Stomach (tissue), 9 donors: Measurements from ENCODE around the gene EMP3. TPM values are rescaled to one million over a fixed set of nuclear protein-coding genes. Genes with fewer than 3 reads are reported as not detected.
A peak's percentile ranks its signal among the peaks of the same experiment; 100 is the strongest.
"Not testable (repeated sequence)": the region's sequence is repeated elsewhere in the genome, so short reads cannot be mapped to it uniquely, and the experiment has no call there.

Experiments used
- DNase-seq, 2 donors: peaks; one replicate each; pipeline versions ENCODE4 v3.0.0 to v3.0.0-alpha.2; 2013 to 2019
- H3K27ac ChIP-seq, 5 donors: fragments of 200-600 bp in 4 of 5; sonication (generic) in 4 of 5; one replicate each; pipeline ENCODE4 v1.5.1; 2013 to 2019; ENCODE audit warnings: mild to moderate bottlenecking in 1 of 5, moderate library complexity in 1 of 5
- H3K27me3 ChIP-seq, 3 donors: fragments of 200-600 bp; sonication (generic); one replicate each; pipeline ENCODE4 v1.5.1; 2017 to 2019; ENCODE audit warnings: mixed run types in 1 of 3
- H3K36me3 ChIP-seq, 4 donors: fragments of 200-600 bp; sonication (generic); 1 replicate in 3 of 4; 2 replicates in 1 of 4; pipeline ENCODE4 v1.5.1; 2016 to 2019
- H3K4me1 ChIP-seq, 4 donors: fragments of 200-600 bp; sonication (generic); one replicate each; pipeline ENCODE4 v1.5.1; 2016 to 2019
- H3K4me3 ChIP-seq, 4 donors: fragments of 200-600 bp; sonication (generic) in 3 of 4; one replicate each; pipeline ENCODE4 v1.5.1; 2016 to 2019; ENCODE audit warnings: mild to moderate bottlenecking in 1 of 4
- H3K9me3 ChIP-seq, 4 donors: fragments of 200-600 bp; sonication (generic); one replicate each; pipeline ENCODE4 v1.5.1; 2016 to 2019
- EP300 ChIP-seq: sonication (generic); formaldehyde crosslinking; IDR thresholded peaks from one replicate; pipeline ENCODE4 v1.6.1; 2017; ENCODE audit warnings: antibody characterized with exemption
- POLR2A ChIP-seq, 4 donors: fragments of 450-650 bp; IDR thresholded peaks; one replicate each; pipeline ENCODE4 v1.6.1; 2016; ENCODE audit warnings: antibody characterized with exemption in 4 of 4, control low read depth in 2 of 4, mild to moderate bottlenecking in 1 of 4, moderate library complexity in 1 of 4
- POLR2AphosphoS5 ChIP-seq, 3 donors: sonication (generic); formaldehyde crosslinking; IDR thresholded peaks; one replicate each; pipeline ENCODE4 v1.6.1; 2016; ENCODE audit warnings: antibody characterized with exemption in 3 of 3
- WGBS, 5 donors: extraction: QIAGEN DNeasy Blood & Tissue Kit in 3 of 5; methylation state at CpG; one replicate each; pipeline versions ENCODE4 v1.1.5 to v1.1.7; 2013 to 2018; 5-methylcytosine and 5-hydroxymethylcytosine counted together
- intact Hi-C: fragments of 100-400 bp; cut with DNase I; formaldehyde crosslinking; loops from one replicate; pipeline ENCODE4 v1.15.1; 2023; ENCODE audit warnings: low total_unique reads
- polyA plus RNA-seq, 3 donors: library from polyadenylated mRNA; stranded (reverse); fragments of 200-250 nt; gene quantifications; one replicate each; pipeline ENCODE4 v1.2.3, GENCODE V29; 2013
- total RNA-seq, 5 donors: library from RNA; depleted of rRNA; stranded (reverse); fragments of >200 nt; gene quantifications; one replicate each; pipeline versions ENCODE4 v1.1.0 to v1.2.3, GENCODE V29; 2014 to 2016
- TF ChIP-seq, protein P1 (sequence below), 7 experiments: fragments of 450-650 bp in 4 of 7; fragments of 200-600 bp in 3 of 7; sonication (generic) in 3 of 7; IDR thresholded peaks; one replicate each; pipeline ENCODE4 v1.5.1; 2016 to 2019; ENCODE audit warnings: antibody characterized with exemption in 7 of 7, control low read depth in 2 of 7, mild to moderate bottlenecking in 1 of 7
- donor health status: healthy with polysubstance abuse.
- donor health status: Bipolar disorder and iron deficiency.
- donor health status: healthy.

Gene EMP3
- total and polyA plus RNA-seq, 8 donors: 6.4 to 61.4 (median 44.4) TPM

DNA sequence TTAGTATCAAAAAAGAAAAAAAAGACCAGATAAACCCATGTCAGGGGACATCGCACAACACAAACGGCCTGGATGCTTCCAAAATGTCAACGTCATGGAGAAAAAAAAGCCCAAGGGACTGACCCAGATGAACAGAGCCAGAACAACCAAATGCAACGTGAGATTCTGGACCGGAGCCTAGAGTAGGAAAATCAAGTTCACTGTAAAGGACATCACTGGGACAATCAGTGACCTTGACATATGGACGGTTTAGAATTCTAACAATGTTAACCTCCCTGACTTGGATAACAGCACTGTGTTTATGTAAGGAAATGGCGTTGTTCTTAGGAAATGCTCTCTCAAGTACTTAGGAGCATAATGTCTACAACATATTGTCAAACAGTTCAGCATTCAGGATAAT lies 15.1 kb upstream of the EMP3 start:
- TF ChIP-seq, protein P1, sequence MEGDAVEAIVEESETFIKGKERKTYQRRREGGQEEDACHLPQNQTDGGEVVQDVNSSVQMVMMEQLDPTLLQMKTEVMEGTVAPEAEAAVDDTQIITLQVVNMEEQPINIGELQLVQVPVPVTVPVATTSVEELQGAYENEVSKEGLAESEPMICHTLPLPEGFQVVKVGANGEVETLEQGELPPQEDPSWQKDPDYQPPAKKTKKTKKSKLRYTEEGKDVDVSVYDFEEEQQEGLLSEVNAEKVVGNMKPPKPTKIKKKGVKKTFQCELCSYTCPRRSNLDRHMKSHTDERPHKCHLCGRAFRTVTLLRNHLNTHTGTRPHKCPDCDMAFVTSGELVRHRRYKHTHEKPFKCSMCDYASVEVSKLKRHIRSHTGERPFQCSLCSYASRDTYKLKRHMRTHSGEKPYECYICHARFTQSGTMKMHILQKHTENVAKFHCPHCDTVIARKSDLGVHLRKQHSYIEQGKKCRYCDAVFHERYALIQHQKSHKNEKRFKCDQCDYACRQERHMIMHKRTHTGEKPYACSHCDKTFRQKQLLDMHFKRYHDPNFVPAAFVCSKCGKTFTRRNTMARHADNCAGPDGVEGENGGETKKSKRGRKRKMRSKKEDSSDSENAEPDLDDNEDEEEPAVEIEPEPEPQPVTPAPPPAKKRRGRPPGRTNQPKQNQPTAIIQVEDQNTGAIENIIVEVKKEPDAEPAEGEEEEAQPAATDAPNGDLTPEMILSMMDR (IDR thresholded peaks at IDR 0.05): no peak
- TF ChIP-seq POLR2A (IDR thresholded peaks at IDR 0.05) (no peak), EP300 (no peak), POLR2AphosphoS5 (IDR thresholded peaks at IDR 0.05) (no peak)
- peaks cover 0 to 7% (median 0%) of the 10 kb centered on the region in 4 donors for H3K4me1 ChIP-seq
- H3K36me3 ChIP-seq: no peaks in the 10 kb centered on the region
- 34 to 56% (median 50%) methylated on average over 7 of the region's 7 CpGs for WGBS, 5 donors
- intact Hi-C loops: no loop called here
- H3K27me3 ChIP-seq: no peaks in the 10 kb centered on the region
- DNase-seq: peak in 1 of 2 donors; percentile 72
- H3K9me3 ChIP-seq: no peaks in the 10 kb centered on the region
- no peak overlapping the region for H3K4me3 ChIP-seq
- H3K27ac ChIP-seq: peak overlapping the region in 2 of 5 donors; percentile 32 to 34

DNA sequence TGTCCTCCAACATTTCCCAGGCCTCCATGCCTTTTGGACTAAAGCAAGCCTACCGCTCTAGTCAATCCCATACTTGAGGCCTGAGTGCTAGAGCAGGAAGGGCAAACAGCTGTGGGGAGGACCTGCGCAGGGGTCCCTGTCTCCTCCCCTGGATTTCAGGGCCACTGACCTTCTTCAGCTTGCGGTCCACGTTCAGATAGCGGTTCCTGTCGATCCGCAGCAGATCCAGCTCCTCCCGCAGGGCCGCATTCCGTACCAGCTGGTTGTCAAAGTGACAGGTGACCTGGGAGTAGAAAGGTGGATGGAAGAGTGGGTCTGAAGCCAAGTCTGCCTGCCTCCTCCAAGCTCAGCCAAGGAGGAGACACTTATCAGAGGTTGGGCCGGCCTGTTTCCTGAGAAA lies 14.0 kb upstream of the EMP3 start:
- H3K4me1 ChIP-seq: peaks cover 0 to 7% (median 0%) of the 10 kb centered on the region in 4 donors
- no peaks in the 10 kb centered on the region for H3K27me3 ChIP-seq
- DNase-seq: no peak
- H3K27ac ChIP-seq: no peak overlapping the region
- intact Hi-C loops: no loop called here
- H3K9me3 ChIP-seq: no peaks in the 10 kb centered on the region
- WGBS, 5 donors: 85 to 96% (median 92%) methylated on average over 11 of the region's 11 CpGs
- no peak for TF ChIP-seq POLR2AphosphoS5 (IDR thresholded peaks at IDR 0.05)
- TF ChIP-seq EP300: no peak
- no peak for TF ChIP-seq POLR2A (IDR thresholded peaks at IDR 0.05)
- TF ChIP-seq, protein P1 (IDR thresholded peaks at IDR 0.05): no peak
- H3K36me3 ChIP-seq: no peaks in the 10 kb centered on the region
- no peak overlapping the region for H3K4me3 ChIP-seq

DNA sequence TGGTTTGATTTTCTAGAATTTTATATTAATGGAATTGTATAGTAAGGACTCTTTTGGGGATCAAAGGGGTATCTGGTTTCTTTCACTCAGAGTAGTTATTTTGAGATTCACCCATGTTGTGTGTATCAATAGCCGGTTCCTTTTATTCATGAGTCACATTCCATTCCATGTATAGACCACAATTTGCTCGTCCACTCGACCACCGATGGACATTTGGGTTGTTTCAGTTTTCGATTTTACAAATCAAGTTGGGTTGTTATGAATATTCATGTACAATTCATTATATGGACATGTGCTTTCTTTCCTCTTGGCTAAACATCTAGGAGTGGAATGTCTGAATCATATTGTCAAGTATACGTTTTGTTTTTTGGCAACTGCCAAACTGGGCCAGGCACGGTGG lies 9.6 kb upstream of the EMP3 start:
- Histone ChIP-seq H3K36me3 (no peaks in the 10 kb centered on the region), H3K9me3 (no peaks in the 10 kb centered on the region), H3K4me3 (no peak overlapping the region), H3K4me1 (peaks cover 7 to 12% (median 9%) of the 10 kb centered on the region in 4 donors), H3K27me3 (no peaks in the 10 kb centered on the region), H3K27ac (no peak overlapping the region)
- DNase-seq: no peak
- intact Hi-C loops: no loop called here
- TF ChIP-seq POLR2AphosphoS5 (IDR thresholded peaks at IDR 0.05) (no peak), EP300 (no peak), POLR2A (IDR thresholded peaks at IDR 0.05) (no peak)
- TF ChIP-seq, protein P1 (IDR thresholded peaks at IDR 0.05): no peak
- 52 to 73% (median 68%) methylated on average over 7 of the region's 7 CpGs for WGBS, 5 donors

DNA sequence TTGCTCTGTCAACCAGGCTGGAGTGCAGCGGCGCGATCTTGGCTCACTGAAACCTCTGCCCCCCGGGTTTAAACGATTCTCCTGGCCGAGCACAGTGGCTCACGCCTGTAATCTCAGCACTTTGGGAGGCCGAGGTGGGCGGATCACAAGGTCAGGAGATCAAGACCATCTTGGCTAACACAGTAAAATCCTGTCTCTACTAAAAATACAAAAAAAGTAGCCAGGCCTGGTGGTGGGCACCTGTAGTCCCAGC lies 7.7 kb upstream of the EMP3 start:
- H3K27ac ChIP-seq, DNase-seq, H3K9me3 ChIP-seq, intact Hi-C loops, H3K4me3 ChIP-seq, H3K27me3 ChIP-seq, H3K36me3 ChIP-seq: not testable (repeated sequence)
- WGBS, 5 donors: 64 to 77% (median 72%) methylated on average over 9 of the region's 9 CpGs
- peaks cover 18 to 28% (median 24%) of the 10 kb centered on the region in 4 donors for H3K4me1 ChIP-seq

DNA sequence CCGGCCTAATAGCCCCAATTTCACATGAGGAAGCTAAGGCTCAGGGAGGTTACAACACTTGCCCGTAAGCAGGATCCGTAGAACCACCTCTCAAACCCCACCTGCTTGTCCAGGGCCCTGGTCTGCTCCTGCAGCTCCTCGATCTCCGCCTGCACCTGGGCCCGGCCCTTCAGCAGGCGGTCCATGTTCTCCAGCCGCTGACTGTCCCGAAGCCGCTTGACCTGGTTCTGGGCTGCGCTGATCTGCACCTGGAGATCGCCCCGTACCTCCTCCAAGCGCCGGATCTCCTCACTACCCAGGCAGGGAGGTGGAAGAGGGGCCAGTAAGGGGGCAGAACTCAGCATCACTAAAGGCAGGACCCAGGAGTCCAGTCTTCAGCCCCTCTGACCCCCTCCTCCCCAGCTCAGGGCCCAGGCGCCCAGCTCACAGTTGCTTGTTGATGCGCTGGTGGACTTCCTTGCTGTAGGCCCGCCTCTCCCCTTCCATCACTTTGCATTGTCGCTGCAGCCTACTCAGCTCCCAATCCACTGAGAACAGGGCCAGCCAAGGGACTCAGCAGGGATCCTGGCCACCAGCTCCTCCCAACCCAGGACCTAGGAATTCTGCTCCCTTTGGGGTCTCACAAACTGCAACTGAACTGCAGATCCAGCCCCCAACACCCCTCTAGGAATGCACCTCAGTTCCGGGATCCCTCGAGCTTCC lies 6.9 kb upstream of the EMP3 start:
- no peaks in the 10 kb centered on the region for H3K27me3 ChIP-seq
- intact Hi-C loops: no loop called here
- WGBS, 5 donors: 91 to 98% (median 95%) methylated on average over 5 to 21 of the region's 21 CpGs
- H3K36me3 ChIP-seq: no peaks in the 10 kb centered on the region
- no peak overlapping the region for H3K27ac ChIP-seq
- DNase-seq: no peak
- no peak overlapping the region for H3K4me3 ChIP-seq
- peaks cover 20 to 34% (median 28%) of the 10 kb centered on the region in 4 donors for H3K4me1 ChIP-seq
- H3K9me3 ChIP-seq: no peaks in the 10 kb centered on the region
- TF ChIP-seq, protein P1 (IDR thresholded peaks at IDR 0.05): no peak
- TF ChIP-seq EP300 (no peak), POLR2AphosphoS5 (IDR thresholded peaks at IDR 0.05) (no peak), POLR2A (IDR thresholded peaks at IDR 0.05) (no peak)
